ENCODE measurements around the gene LCT.
"Not testable (repeated sequence)": the region's sequence is repeated elsewhere in the genome, so short reads cannot be mapped to it uniquely, and the experiment has no call there.

The LCT gene

DNA sequence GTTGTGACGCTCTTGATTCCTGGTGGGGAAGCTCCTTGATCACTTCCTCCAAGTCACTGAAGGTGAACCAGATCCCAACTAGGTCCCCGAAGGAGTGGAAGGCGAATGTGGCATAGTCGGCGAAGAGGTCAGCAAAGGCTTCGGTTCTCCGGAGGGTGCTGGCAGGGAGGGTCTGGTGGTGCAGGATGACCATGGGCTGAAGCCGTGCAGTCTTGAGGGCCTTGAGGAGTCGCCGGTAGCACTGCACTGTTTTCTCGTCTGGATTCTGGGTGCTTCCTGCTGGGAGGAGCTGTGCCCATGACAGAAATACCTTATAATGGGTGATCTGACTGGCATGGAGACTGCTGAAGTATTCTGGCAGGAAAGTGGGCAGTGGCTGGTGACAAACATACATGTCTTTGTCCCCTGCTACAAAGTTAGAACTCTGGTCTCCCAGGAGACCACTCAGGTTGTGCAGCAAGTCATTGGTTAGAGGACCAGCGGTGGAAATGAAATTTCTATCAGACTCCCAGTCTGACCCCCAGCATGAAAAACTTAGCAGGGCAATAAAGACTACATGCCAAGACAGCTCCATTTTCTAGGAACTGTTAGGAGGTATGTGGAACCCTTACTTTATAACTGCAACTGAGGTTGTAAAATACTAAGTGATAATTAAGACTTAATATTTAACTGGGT lies at the start of gene LCT:
Gene LCT, minus strand, starts transcription at position 589 of the 675 bp plus-strand sequence. Its CDS starts 15 bp downstream, at position 574.
- no peak for DNase-seq (ENCODE audit: low spot score)

DNA sequence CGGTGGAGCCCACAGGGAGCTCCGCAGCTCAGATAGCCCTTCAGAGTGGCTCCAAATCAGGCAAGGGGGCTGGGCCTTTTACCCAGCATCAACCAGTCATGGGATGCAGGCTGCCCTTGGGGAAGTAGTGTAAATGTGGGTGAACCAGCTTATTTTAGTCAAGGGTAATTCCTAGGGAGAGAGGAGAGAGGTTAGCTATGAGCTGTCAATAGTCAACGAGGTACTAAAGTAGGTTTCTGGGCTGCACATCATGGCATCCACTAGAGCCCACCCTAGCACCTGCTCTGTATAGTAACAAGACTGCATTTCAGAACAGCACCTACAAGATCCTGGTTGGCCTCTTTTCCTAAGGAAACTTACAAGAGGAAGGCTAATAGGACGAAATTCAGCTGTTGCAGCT lies 48.7 kb upstream of the LCT start:
- no peak for DNase-seq (ENCODE audit: low spot score)

DNA sequence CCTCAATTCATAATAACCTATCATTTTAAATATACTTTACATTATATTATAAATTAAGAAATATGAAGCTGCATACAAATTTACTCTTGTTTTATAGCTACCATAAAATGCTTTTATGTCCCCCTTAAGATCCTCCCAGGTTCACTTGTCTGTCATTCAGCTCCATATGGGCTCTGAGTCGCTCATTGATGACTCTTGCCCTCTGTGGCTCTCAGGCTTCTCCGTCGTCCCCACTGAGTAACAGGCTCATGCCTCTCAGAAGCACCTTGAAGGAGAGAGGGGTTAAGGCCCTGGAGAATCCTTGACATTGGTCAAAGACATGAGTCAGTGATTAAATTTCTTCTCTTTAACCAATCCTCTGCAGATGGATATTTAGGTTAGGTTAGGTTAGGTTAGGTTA lies 45.4 kb upstream of the LCT start:
- no peak for DNase-seq (ENCODE audit: low spot score)

DNA sequence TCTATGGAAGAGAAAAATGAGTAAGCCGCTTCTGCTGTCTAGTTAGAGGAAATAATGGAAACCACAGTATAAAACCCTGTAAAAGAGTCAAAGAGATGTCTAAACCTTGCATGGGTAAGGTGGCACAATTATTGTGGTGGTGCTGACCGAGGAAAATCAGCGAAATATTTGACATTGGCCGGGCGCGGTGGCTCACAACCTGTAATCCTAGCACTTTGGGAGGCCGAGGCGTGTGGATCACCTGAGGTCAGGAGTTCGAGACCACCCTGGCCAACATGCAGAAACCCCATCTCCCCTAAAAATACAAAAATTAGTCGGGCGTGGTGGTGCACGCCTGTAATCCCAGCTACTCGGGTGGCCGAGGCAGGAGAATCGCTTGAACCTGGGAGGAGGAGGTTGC lies 39.8 kb upstream of the LCT start:
- not testable (repeated sequence) for DNase-seq (ENCODE audit: low spot score)

DNA sequence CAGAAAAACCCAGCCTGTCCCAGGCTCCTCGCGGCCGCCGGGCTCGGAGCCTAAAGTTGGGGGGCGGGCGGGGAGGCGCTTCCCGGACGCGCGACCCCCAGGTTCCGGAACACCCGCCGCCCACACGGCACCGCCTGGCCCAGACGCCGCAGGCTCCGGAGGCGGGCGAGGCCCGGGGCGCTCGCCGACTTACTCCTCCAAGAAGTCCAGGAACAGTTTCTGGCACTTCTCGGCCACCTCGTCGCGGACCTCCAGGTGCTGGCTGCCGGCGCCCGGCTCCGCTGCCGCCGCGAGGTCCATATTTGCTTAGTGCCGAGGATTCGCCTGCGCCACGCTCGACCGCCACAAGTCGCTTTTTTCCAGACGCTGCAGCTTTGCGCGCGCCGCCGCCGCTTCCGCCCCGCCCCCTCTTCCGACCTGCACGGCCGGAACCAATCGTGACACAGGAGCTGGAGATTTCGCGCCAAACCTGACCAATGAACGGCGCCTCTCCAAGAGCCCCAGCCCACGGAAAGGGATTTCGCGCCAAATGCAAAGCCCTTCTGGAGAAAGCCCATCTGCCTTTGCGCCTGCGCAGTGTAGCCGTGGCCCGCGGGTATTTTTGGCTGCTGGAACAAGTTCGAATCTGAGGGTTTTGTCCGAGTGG lies 39.2 kb upstream of the LCT start, which contains the start of gene MCM6:
Gene MCM6, minus strand, starts transcription at position 378 of the 646 bp plus-strand sequence. Its CDS starts 78 bp downstream, at position 300.
- peak; percentile 98 for DNase-seq (ENCODE audit: low spot score)

DNA sequence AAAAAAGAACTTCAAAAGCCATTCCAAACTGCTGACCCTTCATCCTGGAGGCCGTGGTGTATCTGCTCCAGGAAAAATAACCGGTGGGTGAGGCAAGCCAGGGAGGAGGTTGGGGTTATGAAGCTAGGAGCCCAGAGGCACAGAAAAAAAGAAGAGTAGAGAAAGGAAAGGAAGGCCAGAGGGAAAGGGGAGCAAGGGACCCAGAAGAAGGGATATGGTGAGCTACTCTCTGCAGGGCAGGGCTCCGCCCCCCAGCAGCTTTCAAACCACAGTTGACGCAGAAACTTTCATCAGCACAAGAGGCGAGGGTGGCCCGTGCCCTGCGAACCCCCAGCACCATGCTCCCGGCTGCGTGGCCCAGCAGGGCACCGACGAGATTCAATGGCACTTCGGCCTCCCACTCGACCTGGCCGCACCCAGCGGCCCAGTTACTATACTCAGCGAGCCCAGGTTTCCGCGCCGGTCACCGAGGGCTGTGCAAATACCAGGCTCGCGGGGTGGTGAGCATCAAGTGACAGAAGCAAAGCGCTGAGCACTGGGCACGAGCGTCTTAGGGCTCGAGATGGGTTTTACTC lies 38.6 kb upstream of the LCT start:
- DNase-seq (ENCODE audit: low spot score) = peak; percentile 66

DNA sequence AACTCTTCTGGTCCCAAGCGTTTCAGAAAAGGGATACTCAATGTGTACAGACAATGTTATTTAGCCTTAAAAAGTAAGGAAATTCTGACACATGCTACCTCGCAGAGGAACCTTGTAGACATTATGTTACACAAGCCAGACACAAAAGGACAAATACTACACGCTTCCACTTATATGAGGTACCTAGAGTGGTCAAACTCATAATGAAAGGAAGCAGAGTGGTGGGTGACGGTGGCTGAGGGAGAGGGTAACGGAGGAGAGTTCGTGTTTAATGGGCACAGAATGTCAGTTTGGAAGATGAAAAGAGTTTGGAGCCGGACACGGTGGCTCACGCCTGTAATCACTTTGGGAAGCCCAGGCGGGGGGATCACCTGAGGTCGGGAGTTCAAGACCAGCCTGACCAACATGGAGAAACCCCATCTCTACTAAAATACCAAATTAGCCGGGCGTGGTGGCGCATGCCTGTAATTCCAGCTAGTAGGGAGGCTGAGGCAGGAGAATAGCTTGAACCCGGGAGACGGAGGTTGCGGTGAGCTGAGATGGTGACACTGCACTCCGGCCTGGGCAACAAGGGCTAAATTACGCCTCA lies 37.9 kb upstream of the LCT start:
- DNase-seq (ENCODE audit: low spot score) = no peak

DNA sequence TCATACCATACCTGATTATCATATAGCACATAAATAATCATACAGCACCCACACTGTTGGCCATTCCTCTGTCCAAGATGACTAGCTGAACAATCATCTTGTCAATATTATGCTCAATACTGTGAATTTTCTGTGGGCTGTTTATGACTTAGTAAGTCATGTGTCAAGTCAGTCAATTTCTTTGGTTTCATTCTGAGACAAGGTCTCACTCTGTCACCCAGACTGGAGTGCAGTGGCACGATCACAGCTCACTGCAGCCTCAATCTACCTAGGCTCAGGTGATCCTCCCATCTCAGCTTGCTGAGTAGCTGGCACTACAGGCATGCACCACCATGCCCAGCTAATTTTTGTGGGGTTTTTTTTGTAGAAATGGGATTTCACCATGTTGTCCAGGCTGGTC lies 33.6 kb upstream of the LCT start:
- DNase-seq (ENCODE audit: low spot score) = no peak

GRCh38 chr2:135863233-135863632 lies 26.2 kb upstream of the LCT start:
- no peak for DNase-seq (ENCODE audit: low spot score)

DNA sequence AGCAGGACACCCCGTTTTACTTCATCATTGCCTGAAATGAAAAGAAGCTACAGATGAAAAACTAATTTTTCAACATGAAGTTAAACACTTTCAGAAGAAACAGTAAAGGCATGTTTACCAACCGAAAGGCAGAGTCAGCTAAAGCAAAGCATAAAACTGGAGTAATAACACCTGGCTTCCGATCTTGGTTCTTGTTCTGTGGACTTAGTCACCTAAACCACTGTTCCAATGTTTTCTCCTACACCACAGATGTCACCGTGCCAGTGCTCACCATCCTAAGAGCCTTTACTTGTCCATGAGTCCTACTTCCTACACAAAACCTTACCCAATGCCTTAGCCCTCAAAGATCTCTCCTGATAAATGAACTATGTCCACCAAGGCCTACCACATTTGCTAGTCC lies 25.7 kb upstream of the LCT start:
- DNase-seq (ENCODE audit: low spot score) = no peak

DNA sequence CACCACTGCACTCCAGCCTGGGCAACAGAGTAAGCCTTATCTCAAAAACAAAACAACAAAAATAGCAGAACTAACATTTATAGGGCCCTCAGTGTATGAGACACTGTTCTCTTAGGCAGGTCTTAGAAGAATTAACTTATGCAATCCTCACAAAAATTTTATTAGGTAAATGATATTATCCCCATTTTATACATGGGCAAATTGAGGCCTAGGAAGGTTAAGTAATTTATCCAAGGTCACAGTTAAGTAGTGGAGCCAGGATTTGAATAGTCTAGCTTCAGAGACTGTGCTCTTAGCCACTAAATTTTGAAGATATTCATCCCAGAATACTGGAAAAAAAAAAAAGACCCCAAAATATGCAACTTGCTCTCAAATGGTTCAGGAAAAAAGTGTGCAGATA lies 16.4 kb upstream of the LCT start:
- DNase-seq (ENCODE audit: low spot score) = no peak

DNA sequence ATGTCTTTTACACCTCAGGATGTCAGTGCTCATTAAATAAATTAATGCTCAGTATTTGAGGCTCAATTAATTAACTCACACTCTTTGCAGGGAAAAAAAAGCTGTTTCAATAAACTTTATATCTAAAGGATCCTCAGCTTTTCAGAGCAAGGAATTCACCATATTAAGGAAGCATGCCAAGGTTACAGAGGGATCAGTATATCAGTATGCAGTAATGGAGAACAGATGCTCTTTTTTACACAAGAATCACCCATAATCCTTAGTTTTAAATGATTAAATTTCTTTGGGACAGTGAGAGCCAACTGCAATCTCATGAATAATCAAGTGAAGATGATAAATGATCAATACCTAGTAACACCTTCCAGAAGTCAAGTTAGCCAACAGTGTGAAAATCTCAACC lies 14.9 kb upstream of the LCT start:
- no peak for DNase-seq (ENCODE audit: low spot score)

- no peak for DNase-seq (ENCODE audit: low spot score)
Measured at GRCh38 chr2:135850892-135851668, 14.1 kb upstream of the LCT start.

DNA sequence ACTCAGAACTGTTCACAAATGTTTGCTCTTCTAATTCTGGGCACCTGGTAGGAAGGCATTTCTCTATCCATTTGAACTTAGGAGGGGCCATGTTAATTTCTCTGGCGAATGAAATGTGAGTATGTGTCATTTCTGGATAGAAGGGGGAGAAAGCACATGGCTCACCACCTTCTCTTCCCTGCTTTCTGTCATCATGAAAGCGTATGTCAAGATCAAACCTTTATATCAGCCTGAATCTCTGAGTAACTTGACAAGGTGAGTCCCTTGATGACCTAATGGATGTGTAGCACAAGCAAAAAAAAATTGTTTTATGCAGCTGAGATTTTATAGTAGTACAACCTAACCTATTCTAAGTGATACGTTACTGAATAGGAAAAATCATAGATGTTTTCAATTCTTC lies 12.1 kb upstream of the LCT start:
- DNase-seq (ENCODE audit: low spot score) = no peak

GRCh38 chr2:135845997-135846396 lies 9.0 kb upstream of the LCT start:
- DNase-seq (ENCODE audit: low spot score) = no peak

DNA sequence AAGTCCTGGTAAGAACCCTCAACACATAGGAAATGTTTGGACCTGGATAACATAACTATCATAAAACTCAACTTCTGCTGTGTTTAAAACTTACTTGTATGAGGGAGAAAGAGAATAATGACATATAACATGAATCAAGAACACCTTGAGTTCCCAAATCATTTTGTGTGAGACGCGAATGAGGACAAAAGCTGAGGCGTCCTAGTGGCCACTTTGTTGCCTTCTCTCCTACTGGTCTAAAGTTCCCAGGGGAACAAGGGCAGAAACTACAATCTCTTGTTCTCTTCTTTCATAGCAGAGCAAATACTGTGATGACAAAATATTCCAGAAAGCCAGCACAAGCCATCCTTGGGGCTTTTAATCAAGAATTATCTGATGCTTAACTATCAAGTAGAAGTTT lies 8.3 kb upstream of the LCT start:
- no peak for DNase-seq (ENCODE audit: low spot score)

DNA sequence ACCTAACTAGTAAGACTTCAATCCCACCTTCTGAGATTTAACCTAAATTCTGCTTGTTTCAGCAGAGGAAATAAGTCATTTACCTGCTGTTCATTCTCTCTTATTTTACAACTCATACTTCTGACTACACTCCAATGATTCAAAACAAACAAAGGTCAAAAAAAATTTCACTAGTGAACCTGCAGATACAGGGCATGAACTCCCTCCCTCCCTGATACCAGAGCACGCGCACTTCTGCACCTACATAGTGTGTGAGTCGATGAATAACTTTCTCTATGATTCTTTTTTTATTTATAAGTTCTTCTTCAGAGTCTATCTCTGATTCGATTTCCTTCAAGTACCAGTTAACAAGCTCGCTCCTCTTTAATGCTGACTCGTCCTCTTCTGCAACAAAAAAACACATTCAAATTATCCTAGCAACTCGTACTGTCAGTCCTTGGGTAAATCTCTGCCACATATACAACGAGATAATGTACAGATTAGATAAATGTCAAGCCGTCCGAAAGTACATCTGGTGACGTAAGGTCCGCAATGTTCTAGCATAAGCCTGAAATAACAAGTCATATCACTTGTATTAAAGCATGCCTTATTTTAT lies 7.4 kb upstream of the LCT start:
- no peak for DNase-seq (ENCODE audit: low spot score)

GRCh38 chr2:135843671-135844070 lies 6.7 kb upstream of the LCT start:
- no peak for DNase-seq (ENCODE audit: low spot score)

GRCh38 chr2:135840601-135841000 lies 3.6 kb upstream of the LCT start:
- no peak for DNase-seq (ENCODE audit: low spot score)

DNA sequence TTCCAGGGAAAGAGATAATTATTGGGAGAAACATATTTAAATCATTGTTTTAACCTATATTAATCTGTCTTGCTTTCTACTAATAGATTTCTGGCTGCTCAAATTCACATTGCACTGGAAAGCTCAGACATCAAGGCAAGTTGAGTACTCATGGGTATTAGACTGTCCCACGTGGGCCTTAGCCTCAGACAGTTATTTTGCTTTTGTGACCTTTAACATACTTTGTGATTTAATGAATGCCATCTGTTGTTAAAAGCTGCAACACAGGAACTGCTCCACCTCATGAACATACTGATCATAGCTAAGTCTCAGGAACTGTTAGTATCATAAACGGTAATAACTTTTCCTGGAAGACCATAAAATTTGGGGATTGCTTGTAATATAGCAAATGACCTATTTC lies 2.7 kb upstream of the LCT start:
- DNase-seq (ENCODE audit: low spot score) = peak; percentile 62

- DNase-seq (ENCODE audit: low spot score) = no peak
Measured at GRCh38 chr2:135838502-135838901, 1.5 kb upstream of the LCT start.

- no peak for DNase-seq (ENCODE audit: low spot score)
Measured at GRCh38 chr2:135832891-135833290, 4.1 kb downstream of the LCT start.
